Liver (tissue), 9 donors: ENCODE data around the gene ANKRD16. TPM values are rescaled to one million over a fixed set of nuclear protein-coding genes. Genes with fewer than 3 reads are reported as not detected.

Source experiments
- DNase-seq: peaks from one replicate; pipeline ENCODE4 v3.0.0-alpha.2; 2017; ENCODE audit warnings: low spot score
- H3K27ac ChIP-seq, 2 donors: one replicate each; pipeline ENCODE4 v1.7.0; 2013; ENCODE audit warnings: inconsistent platforms in 2 of 2, low read length in 2 of 2, control low read depth in 1 of 2, low read depth in 1 of 2, mild to moderate bottlenecking in 1 of 2
- H3K27me3 ChIP-seq, 4 donors: one replicate each; pipeline versions ENCODE4 v1.6.1 to v1.7.0; 2013; ENCODE audit warnings: low read length in 3 of 4, inconsistent platforms in 1 of 4, mild to moderate bottlenecking in 1 of 4, moderate library complexity in 1 of 4; ENCODE audit not compliant: control insufficient read depth in 4 of 4, insufficient read depth in 4 of 4
- H3K36me3 ChIP-seq, 4 donors: one replicate each; pipeline versions ENCODE4 v1.6.1 to v1.7.0; 2013; ENCODE audit warnings: low read length in 3 of 4, mild to moderate bottlenecking in 3 of 4, low read depth in 1 of 4, moderate library complexity in 1 of 4; ENCODE audit not compliant: control insufficient read depth in 4 of 4, insufficient read depth in 3 of 4
- H3K4me1 ChIP-seq, 4 donors: one replicate each; pipeline versions ENCODE4 v1.6.1 to v1.7.0; 2013; ENCODE audit warnings: low read length in 3 of 4, mild to moderate bottlenecking in 3 of 4, moderate library complexity in 1 of 4; ENCODE audit not compliant: control insufficient read depth in 4 of 4, insufficient read depth in 4 of 4
- H3K4me3 ChIP-seq, 3 donors: one replicate each; pipeline versions ENCODE4 v1.6.1 to v1.7.0; 2013; ENCODE audit warnings: low read length in 3 of 3, control low read depth in 1 of 3, low read depth in 1 of 3, mild to moderate bottlenecking in 1 of 3
- H3K9ac ChIP-seq, 2 donors: one replicate each; pipeline ENCODE4 v1.7.0; 2013; ENCODE audit warnings: low read length in 2 of 2, mild to moderate bottlenecking in 2 of 2, moderate library complexity in 2 of 2, control low read depth in 1 of 2, low read depth in 1 of 2
- H3K9me3 ChIP-seq, 4 donors: one replicate each; pipeline versions ENCODE4 v1.6.1 to v1.7.0; 2013; ENCODE audit warnings: low read length in 3 of 4; ENCODE audit not compliant: control insufficient read depth in 4 of 4
- CTCF ChIP-seq: fragments of 150-350 bp; IDR thresholded peaks from 2 replicates; pipeline ENCODE4 v1.5.1; 2017; ENCODE audit warnings: improper control_type of control experiment, low read depth, low read length; ENCODE audit not compliant: missing input control
- EGR1 ChIP-seq, 2 donors: IDR thresholded peaks; 2 replicates each; pipeline ENCODE4 v1.6.1; 2016 to 2018; ENCODE audit warnings: antibody characterized with exemption in 2 of 2, low read depth in 2 of 2
- FOXA1 ChIP-seq: IDR thresholded peaks from 2 replicates; pipeline ENCODE4 v1.6.1; 2016; ENCODE audit warnings: antibody characterized with exemption
- FOXA2 ChIP-seq: IDR thresholded peaks from 2 replicates; pipeline ENCODE4 v1.6.1; 2016; ENCODE audit warnings: antibody characterized with exemption
- GABPA ChIP-seq, 2 donors: IDR thresholded peaks in 1 of 2; conservative IDR thresholded peaks in 1 of 2; 2 replicates each; pipeline ENCODE4 v1.6.1; 2016; ENCODE audit warnings: antibody characterized with exemption in 2 of 2, mild to moderate bottlenecking in 1 of 2, moderate library complexity in 1 of 2
- HNF4A ChIP-seq, 2 donors: conservative IDR thresholded peaks; 2 replicates each; pipeline ENCODE4 v1.6.1; 2016; ENCODE audit warnings: antibody characterized with exemption in 2 of 2, mild to moderate bottlenecking in 2 of 2
- HNF4G ChIP-seq: IDR thresholded peaks from 2 replicates; pipeline ENCODE4 v1.6.1; 2016; ENCODE audit warnings: antibody characterized with exemption
- JUND ChIP-seq, 2 donors: IDR thresholded peaks; 2 replicates each; pipeline ENCODE4 v1.6.1; 2016; ENCODE audit warnings: antibody characterized with exemption in 2 of 2
- MAX ChIP-seq: IDR thresholded peaks from 2 replicates; pipeline ENCODE4 v1.6.1; 2016; ENCODE audit warnings: antibody characterized with exemption
- NR2F2 ChIP-seq: IDR thresholded peaks from 2 replicates; pipeline ENCODE4 v1.6.1; 2016; ENCODE audit warnings: antibody characterized with exemption
- RXRA ChIP-seq, 2 donors: IDR thresholded peaks; 2 replicates each; pipeline ENCODE4 v1.6.1; 2017 to 2018; ENCODE audit warnings: antibody characterized with exemption in 2 of 2, mild to moderate bottlenecking in 1 of 2
- TAF1 ChIP-seq: conservative IDR thresholded peaks from 2 replicates; pipeline ENCODE4 v1.6.1; 2016; ENCODE audit warnings: antibody characterized with exemption, mild to moderate bottlenecking
- YY1 ChIP-seq: IDR thresholded peaks from 2 replicates; pipeline ENCODE4 v1.6.1; 2016; ENCODE audit warnings: antibody characterized with exemption, mild to moderate bottlenecking
- WGBS: extraction: QIAGEN DNeasy Blood & Tissue Kit; methylation state at CpG from one replicate; pipeline ENCODE4 v1.1.7; 2013; 5-methylcytosine and 5-hydroxymethylcytosine counted together
- polyA plus RNA-seq, 2 donors: library from polyadenylated mRNA; stranded (reverse) in 1 of 2; unstranded in 1 of 2; fragments of 200-250 nt in 1 of 2; fragments of >200 nt in 1 of 2; fragmentation: Nextera tagmentation in 1 of 2; extraction: Ambion mirVana in 1 of 2; gene quantifications; one replicate each; pipeline versions ENCODE4 v1.2.1 to v1.2.3, GENCODE V29; 2013 to 2015
- total RNA-seq, 2 donors: library from RNA; depleted of rRNA; stranded (reverse); fragments of >200 nt; gene quantifications; one replicate each; pipeline ENCODE4 v1.2.3, GENCODE V29; 2014
- donor health status: healthy.
- donor health status: healthy.
- donor health status: healthy.
- donor health status: healthy.
- donor health status: healthy.

ANKRD16 gene
- total and polyA plus RNA-seq, 4 donors: 1.1 to 3.6 (median 2.3) TPM

GRCh38 chr10:5891009-5891408 lies 1.3 kb upstream of the ANKRD16 start (continued):
- no peak for TF ChIP-seq CTCF
- no peak for TF ChIP-seq NR2F2
- no peak for TF ChIP-seq HNF4G
- no peak for TF ChIP-seq JUND (IDR thresholded peaks at IDR 0.05)
- TF ChIP-seq YY1: no peak

DNA sequence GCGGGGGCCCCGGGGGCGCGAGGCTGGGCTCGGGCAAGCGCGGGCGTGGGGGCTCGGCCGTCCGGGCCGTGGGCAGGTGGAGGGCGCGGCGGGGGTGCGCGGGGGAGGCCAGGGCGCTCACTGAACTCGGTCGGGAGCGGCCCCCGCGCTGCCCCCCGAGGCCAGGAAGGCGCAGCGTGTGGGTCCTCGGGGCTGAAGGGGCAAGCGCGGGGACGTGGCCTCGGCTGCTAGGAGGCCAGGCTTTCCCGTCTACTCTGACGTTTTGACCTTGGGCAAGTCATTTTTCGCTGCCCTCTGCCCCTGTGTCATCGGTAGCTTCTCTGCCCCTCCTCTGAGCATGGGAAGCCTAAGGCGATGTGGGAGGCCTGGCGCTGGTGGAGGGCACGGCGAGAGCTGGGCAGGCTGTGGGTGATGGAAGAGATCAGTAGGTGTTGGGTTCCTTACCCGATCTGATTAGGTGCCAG lies 791 bp upstream of the ANKRD16 start:
- H3K9me3 ChIP-seq: no peaks in the 10 kb centered on the region
- TF ChIP-seq HNF4A (conservative IDR thresholded peaks at IDR 0.05) (peak; percentile 30 to 43), MAX (no peak)
- no peaks in the 10 kb centered on the region for H3K27me3 ChIP-seq
- H3K4me3 ChIP-seq: peak overlapping the region; percentile 89 to 97 (median 96)
- peaks cover 4 to 37% (median 20%) of the 10 kb centered on the region in 4 donors for H3K4me1 ChIP-seq
- H3K27ac ChIP-seq: peak overlapping the region; percentile 55 to 62
- peak overlapping the region; percentile 42 to 58 for H3K9ac ChIP-seq
- WGBS: under 1% methylated on average over 40 of the region's 40 CpGs
- no peak for DNase-seq
- H3K36me3 ChIP-seq: peaks cover 3 to 17% (median 13%) of the 10 kb centered on the region in 4 donors

DNA sequence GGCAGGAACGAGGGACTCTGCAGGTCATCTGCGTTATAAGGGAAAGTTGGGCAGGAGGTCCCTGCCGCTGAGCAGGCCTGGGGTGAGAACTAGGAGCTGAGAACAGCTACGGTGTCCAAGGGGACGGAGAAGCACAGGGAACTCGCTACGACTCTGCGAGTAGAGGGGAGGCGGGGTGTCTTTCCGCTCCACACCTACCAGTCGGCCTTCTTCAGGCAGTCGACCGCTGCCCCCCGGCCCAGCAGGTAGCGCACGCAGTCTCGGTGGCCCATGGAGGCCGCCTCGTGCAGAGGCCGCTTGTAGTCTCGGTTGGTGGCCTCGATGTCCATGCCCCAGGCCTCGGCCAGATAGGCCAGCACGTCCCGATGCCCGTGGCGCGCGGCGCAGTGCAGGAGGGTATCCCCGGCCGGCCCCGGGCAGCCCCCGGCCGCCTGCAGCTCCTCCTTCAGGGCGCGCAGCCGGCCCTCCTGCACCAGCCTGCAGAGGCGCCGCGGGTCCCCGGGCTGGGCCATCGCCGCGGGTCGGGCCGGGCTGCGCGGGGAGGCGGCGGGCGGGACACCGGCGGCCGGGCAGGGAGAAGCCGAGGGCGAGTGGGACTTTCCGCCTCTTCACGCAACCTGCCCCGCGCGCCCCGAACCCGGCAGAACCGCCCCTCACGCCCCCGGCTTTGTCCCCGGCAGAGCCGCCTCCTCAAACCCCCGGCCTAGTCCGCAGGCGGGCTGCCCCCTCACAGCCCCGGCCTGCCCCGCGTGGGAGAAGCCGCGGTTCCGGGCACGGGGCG lies 660 bp downstream of the ANKRD16 start:
- peak; percentile 56 for DNase-seq
- TF ChIP-seq CTCF (no peak), FOXA2 (no peak), TAF1 (no peak), FOXA1 (no peak), HNF4A (conservative IDR thresholded peaks at IDR 0.05) (no peak), MAX (no peak), RXRA (IDR thresholded peaks at IDR 0.05) (no peak), HNF4G (no peak), JUND (IDR thresholded peaks at IDR 0.05) (no peak), EGR1 (IDR thresholded peaks at IDR 0.05; ENCODE audit: low read depth in 2 of 2) (no peak), GABPA (IDR thresholded peaks at IDR 0.05 in 1 of 2, conservative IDR thresholded peaks at IDR 0.05 in 1 of 2) (no peak), YY1 (no peak), NR2F2 (no peak)
- H3K4me3 ChIP-seq: peak overlapping the region; percentile 65 to 94 (median 75)
- no peaks in the 10 kb centered on the region for H3K9me3 ChIP-seq
- WGBS: under 1% methylated on average over 80 of the region's 80 CpGs
- H3K9ac ChIP-seq: peak overlapping the region in 1 of 2 donors; percentile 41
- H3K36me3 ChIP-seq: peaks cover 0 to 12% (median 6%) of the 10 kb centered on the region in 4 donors
- peak overlapping the region; percentile 79 to 81 for H3K27ac ChIP-seq
- H3K4me1 ChIP-seq: peaks cover 4 to 38% (median 20%) of the 10 kb centered on the region in 4 donors
- no peaks in the 10 kb centered on the region for H3K27me3 ChIP-seq
